ENCODE measurements around the gene DTD1.

The DTD1 gene

GRCh38 chr20:18566892-18567738 is 20.7 kb upstream of the DTD1 start, which contains the start of gene SMIM26:
SMIM26 (plus strand) TSS chr20:18567432; CDS start chr20:18567479, 47 bp downstream.
- no peak for TF ChIP-seq CTCF (IDR thresholded peaks at IDR 0.05; ENCODE audit: low read depth, low read length)
- peak within 1 kb of the TSS; percentile 83 for H3K4me3 ChIP-seq (ENCODE audit: low read depth, low read length)

GRCh38 chr20:18567739-18568091 is 20.1 kb upstream of the DTD1 start:
- no peak for TF ChIP-seq CTCF (IDR thresholded peaks at IDR 0.05; ENCODE audit: low read depth, low read length)
- H3K4me3 ChIP-seq (ENCODE audit: low read depth, low read length), result peak overlapping the region; percentile 83

- no peak for TF ChIP-seq CTCF (IDR thresholded peaks at IDR 0.05; ENCODE audit: low read depth, low read length)
- no peak overlapping the region for H3K4me3 ChIP-seq (ENCODE audit: low read depth, low read length)
Observed at GRCh38 chr20:18571009-18571408, 16.8 kb upstream of the DTD1 start.

GRCh38 chr20:18571578-18571977 is 16.3 kb upstream of the DTD1 start:
- H3K4me3 ChIP-seq (ENCODE audit: low read depth, low read length), result no peak overlapping the region
- no peak for TF ChIP-seq CTCF (IDR thresholded peaks at IDR 0.05; ENCODE audit: low read depth, low read length)

- TF ChIP-seq CTCF (IDR thresholded peaks at IDR 0.05; ENCODE audit: low read depth, low read length), result no peak
- H3K4me3 ChIP-seq (ENCODE audit: low read depth, low read length), result no peak overlapping the region
Observed at GRCh38 chr20:18577942-18578341, 9.9 kb upstream of the DTD1 start.

GRCh38 chr20:18578581-18578980 is 9.3 kb upstream of the DTD1 start:
- no peak overlapping the region for H3K4me3 ChIP-seq (ENCODE audit: low read depth, low read length)
- no peak for TF ChIP-seq CTCF (IDR thresholded peaks at IDR 0.05; ENCODE audit: low read depth, low read length)

- TF ChIP-seq CTCF (IDR thresholded peaks at IDR 0.05; ENCODE audit: low read depth, low read length), result no peak
- H3K4me3 ChIP-seq (ENCODE audit: low read depth, low read length), result no peak overlapping the region
Observed at GRCh38 chr20:18580012-18580411, 7.8 kb upstream of the DTD1 start.

All from WI38 (cell line).